Measurements from ENCODE around the gene THSD8. TPM values are rescaled to one million over a fixed set of nuclear protein-coding genes. Genes with fewer than 3 reads are reported as not detected.

THSD8 gene
- total RNA-seq, 1 donor from 2014 or later: 16.5 TPM

- DNase-seq (ENCODE audit: low spot score, unreplicated experiment): no peak
- Mint-ChIP-seq H3K27me3 (peaks cover 18% of the 10 kb centered on the region), H3K9me3 (ENCODE audit: low read depth) (no peaks in the 10 kb centered on the region), H3K4me1 (ENCODE audit: low read depth) (peaks cover 18% of the 10 kb centered on the region), H3K27ac (no peak overlapping the region), H3K36me3 (ENCODE audit: insufficient read depth) (no peaks in the 10 kb centered on the region), H3K4me3 (ENCODE audit: low read depth) (peak overlapping the region; percentile 55)
- TF ChIP-seq CTCF (IDR thresholded peaks at IDR 0.05; ENCODE audit: unreplicated experiment): no peak
These were observed 11.1 kb upstream of the THSD8 start for GRCh38 chr19:12790628-12791344.

- peak; percentile 83 for DNase-seq (ENCODE audit: low spot score, unreplicated experiment)
- H3K36me3 Mint-ChIP-seq (ENCODE audit: insufficient read depth): no peaks in the 10 kb centered on the region
- H3K9me3 Mint-ChIP-seq (ENCODE audit: low read depth): no peaks in the 10 kb centered on the region
- peaks cover 18% of the 10 kb centered on the region for H3K27me3 Mint-ChIP-seq
- no peak for TF ChIP-seq CTCF (IDR thresholded peaks at IDR 0.05; ENCODE audit: unreplicated experiment)
- peaks cover 18% of the 10 kb centered on the region for H3K4me1 Mint-ChIP-seq (ENCODE audit: low read depth)
- H3K4me3 Mint-ChIP-seq (ENCODE audit: low read depth): peak within 1 kb of the TSS; percentile 80
- H3K27ac Mint-ChIP-seq: peak within 1 kb of the TSS; percentile 86
These were observed 10.4 kb upstream of the THSD8 start, which contains the start of gene JUNB for GRCh38 chr19:12791345-12792050. Gene JUNB, plus strand, starts transcription at chr19:12791486. Its CDS starts 286 bp downstream, at chr19:12791772.

GRCh38 chr19:12792051-12792852 lies 9.6 kb upstream of the THSD8 start:
- Mint-ChIP-seq H3K4me1 (ENCODE audit: low read depth) (peaks cover 18% of the 10 kb centered on the region), H3K4me3 (ENCODE audit: low read depth) (peak overlapping the region; percentile 80), H3K27ac (no peak overlapping the region), H3K27me3 (peaks cover 18% of the 10 kb centered on the region), H3K9me3 (ENCODE audit: low read depth) (no peaks in the 10 kb centered on the region), H3K36me3 (ENCODE audit: insufficient read depth) (peaks cover 1% of the 10 kb centered on the region)
- TF ChIP-seq CTCF (IDR thresholded peaks at IDR 0.05; ENCODE audit: unreplicated experiment): no peak
- no peak for DNase-seq (ENCODE audit: low spot score, unreplicated experiment)

- TF ChIP-seq CTCF (IDR thresholded peaks at IDR 0.05; ENCODE audit: unreplicated experiment): no peak
- no peak for DNase-seq (ENCODE audit: low spot score, unreplicated experiment)
- peaks cover 1% of the 10 kb centered on the region for H3K36me3 Mint-ChIP-seq (ENCODE audit: insufficient read depth)
- H3K4me3 Mint-ChIP-seq (ENCODE audit: low read depth): peak overlapping the region; percentile 80
- no peak overlapping the region for H3K27ac Mint-ChIP-seq
- H3K9me3 Mint-ChIP-seq (ENCODE audit: low read depth): no peaks in the 10 kb centered on the region
- peaks cover 18% of the 10 kb centered on the region for H3K27me3 Mint-ChIP-seq
- H3K4me1 Mint-ChIP-seq (ENCODE audit: low read depth): peaks cover 18% of the 10 kb centered on the region
These were observed 9.0 kb upstream of the THSD8 start for GRCh38 chr19:12792853-12793289.
